Measurements from ENCODE around the gene PRR29. TPM values are rescaled to one million over a fixed set of nuclear protein-coding genes. Genes with fewer than 3 reads are reported as not detected.
"Not testable (repeated sequence)": the region's sequence is repeated elsewhere in the genome, so short reads cannot be mapped to it uniquely, and the experiment has no call there.

The PRR29 gene
- total RNA-seq, 1 donor from 2014 or later: 0.60 TPM

- DNase-seq (ENCODE audit: low read depth in 2 of 2): no peak
Measured at GRCh38 chr17:63996430-63997182, 1.5 kb upstream of the PRR29 start.

- peak in 1 of 2 donors; percentile 43 for DNase-seq (ENCODE audit: low read depth in 2 of 2)
Measured at GRCh38 chr17:63997341-63998048, 656 bp upstream of the PRR29 start.

GRCh38 chr17:63998721-63999679, 849 bp downstream of the PRR29 start:
- no peak for DNase-seq (ENCODE audit: low read depth in 2 of 2)

- no peak for DNase-seq (ENCODE audit: low read depth in 2 of 2)
Measured at GRCh38 chr17:63999680-64000531, 1.8 kb downstream of the PRR29 start.

- no peak for DNase-seq (ENCODE audit: low read depth in 2 of 2)
Measured at GRCh38 chr17:64001091-64001579, 3.0 kb downstream of the PRR29 start.

- DNase-seq (ENCODE audit: low read depth in 2 of 2): peak in 1 of 2 donors; percentile 83
Measured at GRCh38 chr17:64001763-64002529, 3.8 kb downstream of the PRR29 start.

- DNase-seq (ENCODE audit: low read depth in 2 of 2): no peak
Measured at GRCh38 chr17:64002658-64003525, 4.7 kb downstream of the PRR29 start.

- DNase-seq (ENCODE audit: low read depth in 2 of 2): no peak
Measured at GRCh38 chr17:64003526-64004121, 5.5 kb downstream of the PRR29 start.

GRCh38 chr17:64004218-64004770, 6.1 kb downstream of the PRR29 start:
- DNase-seq (ENCODE audit: low read depth in 2 of 2): no peak

- DNase-seq (ENCODE audit: low read depth in 2 of 2): no peak
Measured at GRCh38 chr17:64004903-64005733, 7.0 kb downstream of the PRR29 start.

- peak; percentile 58 to 66 for DNase-seq (ENCODE audit: low read depth in 2 of 2)
Measured at GRCh38 chr17:64005734-64006167, 7.6 kb downstream of the PRR29 start.

GRCh38 chr17:64006361-64007088, 8.4 kb downstream of the PRR29 start:
- DNase-seq (ENCODE audit: low read depth in 2 of 2): peak; percentile 91 to 96

GRCh38 chr17:64007089-64007837, 9.1 kb downstream of the PRR29 start:
- DNase-seq (ENCODE audit: low read depth in 2 of 2): not testable (repeated sequence)

- peak; percentile 48 to 72 for DNase-seq (ENCODE audit: low read depth in 2 of 2)
Measured at GRCh38 chr17:64007838-64008282, 9.7 kb downstream of the PRR29 start.

GRCh38 chr17:64008346-64008745, 10.2 kb downstream of the PRR29 start:
- no peak for DNase-seq (ENCODE audit: low read depth in 2 of 2)

GRCh38 chr17:64008830-64009229, 10.7 kb downstream of the PRR29 start:
- DNase-seq (ENCODE audit: low read depth in 2 of 2): peak; percentile 62 to 83

Measured in lung microvascular endothelial cell (primary cell).